GM19025 (cell line): ENCODE data around the gene AK2.
"Not testable (repeated sequence)": the region's sequence is repeated elsewhere in the genome, so short reads cannot be mapped to it uniquely, and the experiment has no call there.

ENCODE experiments used
- ATAC-seq: cut with Tn5 transposase; IDR thresholded peaks from one replicate; pipeline ENCODE4 v1.9.1; 2021; ENCODE audit warnings: mild to moderate bottlenecking, low read depth, moderate library complexity; ENCODE audit not compliant: unreplicated experiment

AK2 gene

DNA sequence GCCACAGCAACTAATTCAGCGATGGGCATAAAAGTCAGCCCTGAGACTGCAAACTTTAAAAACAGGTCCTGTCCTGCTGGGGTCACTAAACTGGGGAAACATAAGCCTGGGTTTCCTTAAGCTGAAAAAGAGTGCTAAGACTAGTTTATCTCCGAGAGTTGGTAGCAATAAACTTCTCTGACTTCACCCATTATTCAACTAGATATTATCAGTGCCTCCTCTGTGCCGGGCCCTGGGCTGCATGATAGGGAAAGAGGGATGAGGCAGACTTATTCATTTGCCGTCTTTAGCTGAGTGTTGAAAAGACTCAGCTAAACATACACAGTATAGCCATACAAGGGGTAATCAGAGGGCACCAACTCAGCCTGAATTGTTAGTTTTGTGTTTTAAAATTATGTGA, 33.0 kb downstream of the AK2 start:
- no peak for ATAC-seq

DNA sequence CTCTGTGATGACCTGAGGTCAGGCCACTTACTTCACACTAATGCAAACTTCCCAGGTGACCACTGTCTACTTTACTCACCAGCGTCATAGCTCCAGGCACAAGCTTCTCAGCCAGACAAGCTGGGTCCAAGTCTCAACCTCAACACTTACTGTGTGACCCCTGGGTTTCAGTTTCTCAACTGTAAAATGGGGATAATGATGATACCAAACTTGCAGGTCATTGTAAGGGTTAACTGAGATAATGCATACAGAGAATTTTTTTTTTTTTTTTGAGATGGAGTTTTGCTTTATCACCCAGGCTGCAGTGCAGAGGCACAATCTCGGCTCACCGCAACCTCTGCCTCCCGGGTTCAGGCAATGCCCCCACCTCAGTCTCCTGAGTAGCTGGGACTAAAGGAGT, 34.7 kb downstream of the AK2 start:
- no peak for ATAC-seq

- no peak for ATAC-seq
Measured at GRCh38 chr1:33001282-33001681, 35.4 kb downstream of the AK2 start.

GRCh38 chr1:33000427-33001026, 36.2 kb downstream of the AK2 start:
- no peak for ATAC-seq

- no peak for ATAC-seq
Measured at GRCh38 chr1:32998997-32999396, 37.7 kb downstream of the AK2 start.

DNA sequence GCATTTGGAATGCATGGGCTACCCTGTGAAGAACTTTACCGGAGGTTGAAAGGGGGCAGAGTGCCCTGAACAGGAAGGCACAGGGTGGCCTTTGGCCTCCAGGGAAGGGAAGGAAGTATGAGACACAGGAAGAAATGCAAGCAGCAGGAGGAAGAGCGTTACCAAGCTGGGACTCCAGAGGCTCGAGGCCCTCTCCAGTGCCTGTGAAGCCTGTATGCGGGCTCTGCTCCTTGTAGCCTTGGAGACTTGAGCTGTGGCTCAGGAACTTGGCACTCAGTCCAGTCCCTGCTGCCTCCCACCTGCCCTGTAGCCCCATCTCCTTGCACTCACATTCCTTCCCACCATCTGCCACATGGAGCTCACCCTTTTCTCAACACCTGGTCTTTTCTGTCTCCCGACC, 38.6 kb downstream of the AK2 start:
- no peak for ATAC-seq

- ATAC-seq, result no peak
Measured at GRCh38 chr1:32997381-32997891, 39.2 kb downstream of the AK2 start.

DNA sequence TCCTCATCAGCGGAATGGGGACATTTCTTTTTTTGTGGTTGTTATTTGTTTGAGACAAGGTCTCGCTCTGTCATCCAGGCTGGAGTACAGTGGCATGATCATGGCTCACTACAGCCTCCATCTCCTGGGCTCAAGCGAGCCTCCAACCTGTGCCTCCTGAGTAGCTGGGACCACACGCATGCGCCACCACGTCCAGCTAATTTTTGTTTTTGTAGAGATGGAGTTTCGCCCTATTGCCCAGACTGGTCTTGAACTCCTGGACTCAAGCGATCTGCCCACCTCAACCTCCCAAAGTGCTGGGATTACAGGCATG, 43.4 kb downstream of the AK2 start:
- not testable (repeated sequence) for ATAC-seq

DNA sequence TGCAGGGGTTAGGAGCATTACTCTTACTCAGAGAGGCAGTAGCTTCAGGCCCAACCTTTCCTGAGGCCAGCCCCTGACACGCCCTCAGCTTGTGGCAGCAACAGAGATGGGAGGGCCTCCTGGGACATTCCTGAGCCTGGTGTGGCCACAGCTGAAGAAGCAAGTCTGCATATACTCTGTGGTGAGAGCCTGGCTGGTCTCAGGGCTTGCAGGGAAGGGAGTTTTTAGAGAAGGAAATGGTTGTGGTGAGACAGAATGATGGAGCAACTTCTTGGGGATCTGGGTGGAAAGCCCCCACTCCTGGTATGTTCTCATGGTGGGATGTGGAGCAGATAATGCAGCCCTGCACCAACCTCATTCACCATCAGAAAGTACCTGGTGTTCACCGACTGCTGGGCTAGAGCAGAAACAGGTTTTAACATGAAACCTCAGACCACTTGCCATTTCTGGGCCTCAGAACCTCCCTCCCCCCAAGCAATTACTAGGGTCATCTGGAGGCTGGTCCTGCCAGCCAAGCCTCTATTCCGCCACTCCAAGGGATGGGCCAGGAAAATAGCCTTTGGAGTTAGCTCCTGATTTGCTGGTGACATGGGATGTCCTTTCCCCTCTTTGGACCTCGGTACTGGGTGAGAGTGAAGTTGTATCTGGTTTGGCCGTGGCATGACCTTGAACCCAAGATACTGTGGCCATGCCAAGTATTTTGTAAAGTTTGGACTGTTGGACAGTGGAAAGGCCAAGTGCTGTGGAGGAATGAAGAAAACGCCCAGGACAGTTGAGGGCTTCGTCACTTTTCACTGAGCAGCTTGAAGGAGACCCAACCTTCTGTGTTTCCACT, 44.0 kb downstream of the AK2 start:
- ATAC-seq, result peak; percentile 78

DNA sequence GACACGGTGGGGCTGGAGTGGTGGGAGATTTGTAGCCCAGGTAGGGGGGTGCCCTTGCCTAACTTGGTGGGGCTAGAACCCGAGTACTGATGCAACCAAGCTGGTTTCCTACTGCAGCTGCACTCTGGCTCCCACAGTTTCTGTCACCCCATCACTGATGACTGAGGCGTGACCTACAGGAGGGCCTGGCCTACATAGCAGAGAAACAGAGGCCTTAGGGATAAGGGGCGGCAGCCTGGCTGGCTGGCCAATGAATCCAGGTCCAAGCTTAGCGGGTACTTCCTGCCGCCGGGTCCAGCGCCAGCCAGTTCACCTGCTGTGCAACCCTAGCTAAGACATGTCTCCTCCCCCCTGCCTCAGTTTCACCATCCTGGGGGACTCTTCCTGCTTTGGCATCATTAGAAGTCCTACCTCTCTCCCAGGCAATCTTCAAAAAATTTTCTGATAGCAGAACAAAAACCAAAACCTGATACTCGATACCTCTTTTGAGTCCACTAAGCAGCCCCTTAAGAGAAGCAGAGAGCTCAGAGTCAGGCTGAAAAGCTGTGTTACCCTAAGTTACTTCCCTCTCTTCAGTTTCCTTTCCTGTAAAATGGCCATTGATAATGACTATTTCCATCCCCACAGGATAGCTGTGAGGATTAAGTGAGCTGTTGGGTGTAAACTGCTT, 44.7 kb downstream of the AK2 start:
- ATAC-seq, result peak; percentile 15

DNA sequence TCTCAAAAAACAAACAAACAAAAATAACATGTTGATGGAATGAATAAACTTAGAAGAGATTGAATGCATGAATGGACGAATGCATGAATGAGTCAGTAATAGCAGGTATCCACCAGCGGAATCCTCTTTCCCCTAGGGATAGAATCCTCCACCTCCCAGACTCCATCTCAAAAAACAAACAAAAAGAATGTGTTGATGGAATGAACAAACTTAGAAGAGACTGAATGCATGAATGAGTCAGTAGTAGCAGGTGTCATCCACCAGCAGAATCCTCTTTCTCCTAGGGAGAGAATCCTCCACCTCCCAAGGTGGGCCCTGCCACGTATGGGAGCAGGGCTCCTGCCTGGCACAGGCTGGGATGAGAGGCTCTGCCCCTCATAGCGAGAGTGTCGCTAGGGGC, 45.3 kb downstream of the AK2 start:
- ATAC-seq, result no peak

DNA sequence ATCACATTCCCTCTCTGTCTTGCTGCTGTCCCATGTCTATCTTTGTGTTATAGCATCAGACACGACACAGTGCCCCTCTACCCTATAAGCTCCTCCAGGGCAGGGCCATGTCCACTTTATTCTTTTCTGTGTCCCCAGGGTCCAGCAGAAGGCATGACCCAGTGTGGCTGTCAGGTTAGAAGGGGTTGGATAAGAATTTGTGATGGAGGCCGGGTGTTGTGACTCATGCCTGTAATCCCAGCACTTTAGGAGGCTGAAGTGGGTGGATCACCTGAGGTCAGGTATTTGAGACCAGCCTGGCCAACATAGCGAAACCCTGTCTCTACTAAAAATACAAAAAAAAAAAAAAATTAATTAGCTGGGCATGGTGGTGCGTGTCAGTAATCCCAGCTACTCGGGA, 45.8 kb downstream of the AK2 start:
- no peak for ATAC-seq

GRCh38 chr1:32989160-32990050, 47.3 kb downstream of the AK2 start:
- no peak for ATAC-seq

GRCh38 chr1:32988665-32989064, 48.0 kb downstream of the AK2 start:
- no peak for ATAC-seq

GRCh38 chr1:32985226-32985625, 51.5 kb downstream of the AK2 start:
- no peak for ATAC-seq

DNA sequence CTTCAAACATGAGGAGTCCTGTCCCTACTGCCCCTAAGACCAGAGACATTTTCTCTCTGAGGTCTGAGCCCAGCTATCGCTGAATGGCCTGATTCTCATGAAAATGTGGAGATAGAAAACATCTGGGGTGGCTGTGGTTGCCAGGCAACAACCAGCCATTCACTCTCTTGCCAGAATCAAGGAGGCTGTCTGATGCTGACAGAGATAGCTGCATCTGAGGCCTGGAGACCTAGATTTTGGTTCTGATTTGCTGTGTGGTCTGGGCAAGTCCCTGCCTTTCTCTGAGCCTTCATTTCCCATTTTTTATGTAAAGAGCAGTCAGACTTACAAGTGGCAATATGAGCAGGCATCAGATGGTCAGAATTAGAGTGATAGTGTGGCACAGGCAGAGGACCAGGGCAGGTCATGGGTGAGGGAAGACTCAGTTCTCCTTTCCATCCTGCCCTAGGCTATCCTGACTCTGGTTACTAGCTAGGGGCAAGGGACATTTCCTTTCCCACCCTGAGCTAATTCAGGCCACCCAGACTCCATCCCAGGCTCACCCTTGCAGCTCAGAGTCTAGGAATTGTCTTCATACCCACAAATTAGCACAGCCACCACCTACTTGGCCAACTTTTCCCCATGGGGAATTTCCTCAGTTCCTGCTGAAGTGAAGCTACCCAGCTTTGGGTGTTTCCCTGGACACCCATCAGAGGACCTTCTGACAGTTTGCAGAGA, 52.1 kb downstream of the AK2 start:
- ATAC-seq, result no peak

DNA sequence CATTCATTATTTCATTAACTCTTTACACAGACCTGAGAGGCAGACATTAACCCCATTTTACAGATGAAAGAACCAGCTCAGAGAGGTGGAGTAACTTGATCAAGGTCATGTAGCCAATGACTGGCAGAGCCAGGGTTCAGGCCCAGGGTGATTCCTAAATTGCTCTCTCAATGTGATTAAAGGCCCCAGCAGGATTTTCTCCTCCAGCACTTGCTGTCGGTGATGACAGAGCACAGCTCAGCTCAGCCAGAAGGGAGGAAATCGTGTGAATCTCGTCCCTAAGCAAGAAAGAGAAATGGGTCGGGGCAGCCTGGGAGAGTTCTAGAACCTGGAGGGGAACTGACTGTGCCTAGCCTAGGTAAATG, 52.6 kb downstream of the AK2 start:
- no peak for ATAC-seq

DNA sequence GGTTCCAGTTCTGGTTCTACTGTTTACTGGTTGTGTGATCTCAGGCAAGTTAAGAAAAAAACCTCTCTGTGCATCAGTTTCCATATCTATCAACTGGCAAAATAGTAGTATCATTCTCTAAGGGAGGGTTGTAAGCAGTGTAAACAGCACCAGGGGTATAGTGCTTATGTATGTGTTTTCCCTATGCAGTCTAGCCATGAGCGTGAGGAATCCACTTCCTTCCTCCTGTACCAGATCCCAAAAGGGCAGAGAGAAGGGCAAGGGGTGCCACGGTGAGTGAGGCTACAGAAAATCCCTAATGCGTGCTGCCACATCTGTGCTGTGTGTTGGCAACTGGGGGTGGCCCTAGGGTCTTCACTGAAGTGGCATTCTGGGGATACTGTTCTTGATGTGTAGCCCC, 53.7 kb downstream of the AK2 start:
- no peak for ATAC-seq

DNA sequence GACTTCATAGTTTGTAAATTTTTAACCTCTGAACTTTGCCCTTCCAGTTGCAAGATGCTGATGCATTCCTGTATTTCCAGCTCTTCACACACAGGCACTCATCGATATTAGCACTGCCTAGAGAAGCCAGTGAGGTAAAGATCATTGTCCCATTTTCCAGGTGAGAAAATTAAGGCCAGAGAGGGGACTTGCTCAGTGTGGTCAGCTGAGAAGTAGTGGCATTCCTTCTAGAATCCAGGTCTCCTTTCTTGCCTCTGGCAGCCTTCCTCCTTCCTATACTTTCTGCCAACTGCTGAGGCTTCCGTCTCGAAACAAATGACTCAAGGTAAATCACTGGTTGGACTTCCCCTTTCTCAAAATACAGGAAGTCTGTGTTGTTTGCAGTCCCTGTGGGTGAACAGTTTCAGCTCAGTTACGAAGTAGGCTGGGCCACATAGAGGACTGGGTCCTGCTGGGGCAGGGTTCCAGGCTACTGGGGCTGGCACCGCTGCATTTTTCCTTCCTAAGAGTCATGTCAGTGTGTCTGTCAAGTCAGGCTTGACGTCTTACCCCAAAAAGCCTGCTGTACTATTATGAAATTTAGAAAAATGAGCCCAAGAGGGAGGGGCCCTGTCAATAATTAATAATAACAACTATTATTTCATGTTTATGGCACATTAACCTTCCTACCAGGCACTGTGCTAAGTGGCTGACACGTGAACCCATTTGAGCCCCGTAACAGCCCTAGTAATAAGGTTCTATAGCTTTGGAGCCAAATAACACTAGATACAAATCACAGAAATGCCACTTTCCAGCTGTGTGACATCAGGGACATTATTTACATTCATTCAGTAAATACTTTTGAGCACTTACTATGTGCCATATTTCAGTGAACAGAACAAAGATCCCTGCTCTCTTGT, 55.4 kb downstream of the AK2 start:
- ATAC-seq, result peak; percentile 85
